Mesendoderm (in vitro differentiated cells): Measurements from ENCODE around the gene L2HGDH.

Source experiments
- small RNA-seq: library from polyadenylated mRNA; stranded (forward); fragments of <200 nt; extraction: miRNeasy Mini kit (QIAGEN cat#:217004); gene quantifications from one replicate; pipeline ENCODE3, GENCODE V24; 2013; ENCODE audit not compliant: insufficient read depth

The L2HGDH gene

Small RNA genes lying within 50 kb of the gene (small RNA-seq; reads per million reads assigned to genes)
- gene MIR4504, result 2.0 reads per million, percentile 16 among the genes with 10 or more reads in this experiment
